ENCODE measurements around the gene PTPN1. TPM values are rescaled to one million over a fixed set of nuclear protein-coding genes. Genes with fewer than 3 reads are reported as not detected.
"Not testable (repeated sequence)": the region's sequence is repeated elsewhere in the genome, so short reads cannot be mapped to it uniquely, and the experiment has no call there.

PTPN1 gene
- total RNA-seq = 50.9 TPM
- long read RNA-seq, full-length matches to known transcripts = 12 of 86 reads
- long read RNA-seq, partial matches to known transcripts = 64 of 86 reads
- long read RNA-seq, other reads (novel, unspliced or antisense) = 10 of 86 reads

DNA sequence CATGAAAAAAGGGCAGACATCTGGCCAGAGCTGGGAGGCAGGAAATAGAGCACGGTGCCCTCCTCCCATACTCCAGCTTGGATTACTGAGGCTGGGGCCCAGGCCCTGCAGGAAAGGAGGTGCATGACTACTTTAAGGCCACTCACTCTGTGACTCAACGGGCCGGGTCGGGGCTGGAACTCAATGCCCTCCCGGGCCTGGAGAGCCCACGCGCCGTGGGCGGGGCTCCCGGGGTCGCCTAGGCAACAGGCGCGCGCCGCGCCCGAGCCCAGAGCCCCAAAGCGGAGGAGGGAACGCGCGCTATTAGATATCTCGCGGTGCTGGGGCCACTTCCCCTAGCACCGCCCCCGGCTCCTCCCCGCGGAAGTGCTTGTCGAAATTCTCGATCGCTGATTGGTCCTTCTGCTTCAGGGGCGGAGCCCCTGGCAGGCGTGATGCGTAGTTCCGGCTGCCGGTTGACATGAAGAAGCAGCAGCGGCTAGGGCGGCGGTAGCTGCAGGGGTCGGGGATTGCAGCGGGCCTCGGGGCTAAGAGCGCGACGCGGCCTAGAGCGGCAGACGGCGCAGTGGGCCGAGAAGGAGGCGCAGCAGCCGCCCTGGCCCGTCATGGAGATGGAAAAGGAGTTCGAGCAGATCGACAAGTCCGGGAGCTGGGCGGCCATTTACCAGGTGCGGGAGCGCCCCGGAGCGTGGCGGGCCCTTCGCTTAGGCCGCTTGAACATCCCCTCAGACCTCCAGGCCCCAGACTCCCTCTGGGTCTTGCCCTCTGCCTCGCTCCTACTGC lies at the start of gene PTPN1:
Gene PTPN1, plus strand, starts transcription at position 461 of the 783 bp plus-strand sequence. Its CDS starts 145 bp downstream, at position 606.
- DNase-seq (ENCODE audit: low spot score) = peak; percentile 98

- DNase-seq (ENCODE audit: low spot score) = peak; percentile 96
Observed at GRCh38 chr20:50460608-50461267, 49.4 kb upstream of the PTPN1 start.

GRCh38 chr20:50462093-50462690 lies 48.0 kb upstream of the PTPN1 start:
- no peak for DNase-seq (ENCODE audit: low spot score)

DNA sequence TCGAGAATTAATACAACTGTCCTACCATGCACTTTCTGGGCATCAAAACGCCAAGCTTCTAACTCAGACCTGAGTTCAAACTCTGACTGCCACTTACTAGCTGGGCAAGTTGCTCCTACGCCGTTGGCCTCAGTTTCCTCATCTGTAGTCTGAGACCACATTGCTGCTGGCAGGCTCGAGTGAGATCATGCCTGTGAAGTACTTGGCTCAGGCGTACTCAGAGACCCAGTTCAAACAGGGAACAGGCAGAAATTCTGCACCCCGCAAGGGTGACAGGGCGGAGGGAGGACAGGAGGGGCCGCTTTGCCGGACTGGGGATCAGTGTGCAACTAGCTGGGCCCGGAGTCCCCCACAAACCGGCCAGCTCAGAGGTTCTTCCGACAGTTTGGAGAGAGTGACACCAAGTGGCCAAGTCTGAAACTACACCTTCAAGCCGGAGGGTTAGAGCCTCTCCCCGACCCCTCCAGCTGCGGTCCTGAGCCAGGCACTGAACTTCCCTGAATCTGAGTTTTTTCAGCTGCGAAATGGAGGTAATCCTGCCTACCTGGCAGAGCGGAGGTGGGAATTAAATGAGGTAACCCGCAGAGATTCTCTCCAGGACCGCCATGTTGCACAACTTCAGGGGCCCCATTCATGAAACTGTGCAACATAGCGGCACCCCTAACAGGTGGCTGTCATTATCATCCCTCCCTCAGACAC lies 46.0 kb upstream of the PTPN1 start:
- DNase-seq (ENCODE audit: low spot score) = no peak

DNA sequence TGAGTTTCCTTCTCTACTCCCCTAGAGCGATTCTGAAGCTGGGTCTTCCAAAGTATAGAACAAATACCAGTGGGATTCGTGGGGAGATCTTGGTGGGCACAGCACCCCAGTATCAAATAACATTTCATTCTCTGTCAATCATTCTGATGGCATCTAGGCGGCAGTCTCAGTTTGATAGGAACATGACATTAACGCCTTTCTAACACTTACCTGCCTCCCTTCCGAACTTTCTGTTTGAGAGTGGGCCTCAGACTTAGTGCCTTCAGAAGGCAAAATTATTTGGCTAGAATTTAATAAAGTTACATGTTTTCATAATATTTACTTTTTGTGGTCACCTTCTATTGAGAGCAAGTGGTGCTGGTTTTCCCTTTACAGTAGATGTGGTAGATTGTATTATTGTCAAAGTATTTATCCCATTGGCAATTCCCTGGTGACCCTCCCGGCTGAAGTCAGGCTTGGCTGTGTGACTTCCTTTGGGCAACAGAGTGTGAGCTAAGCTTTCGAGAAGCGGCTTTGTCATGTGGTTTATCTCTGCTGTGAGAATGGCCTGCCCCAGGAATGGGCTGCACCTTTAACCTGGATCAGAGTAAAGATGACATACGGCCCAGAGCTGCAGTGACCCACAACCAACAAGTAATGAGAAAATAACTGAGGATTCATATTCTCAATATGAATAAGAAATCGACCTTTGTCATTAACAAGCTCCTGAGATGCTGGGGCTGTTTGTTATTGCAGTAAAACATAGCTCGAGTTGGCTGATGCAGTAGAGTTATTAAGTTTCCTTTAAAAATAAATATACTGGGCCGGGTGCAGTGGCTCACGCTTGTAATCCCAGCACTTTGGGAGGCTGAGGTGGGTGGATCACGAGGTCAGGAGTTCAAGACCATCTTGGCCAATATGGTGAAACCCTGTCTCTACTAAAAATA lies 45.2 kb upstream of the PTPN1 start:
- DNase-seq (ENCODE audit: low spot score) = no peak

- no peak for DNase-seq (ENCODE audit: low spot score)
Observed at GRCh38 chr20:50467174-50467573, 43.0 kb upstream of the PTPN1 start.

- no peak for DNase-seq (ENCODE audit: low spot score)
Observed at GRCh38 chr20:50467718-50468356, 42.3 kb upstream of the PTPN1 start.

- DNase-seq (ENCODE audit: low spot score) = no peak
Observed at GRCh38 chr20:50468378-50468798, 41.8 kb upstream of the PTPN1 start.

DNA sequence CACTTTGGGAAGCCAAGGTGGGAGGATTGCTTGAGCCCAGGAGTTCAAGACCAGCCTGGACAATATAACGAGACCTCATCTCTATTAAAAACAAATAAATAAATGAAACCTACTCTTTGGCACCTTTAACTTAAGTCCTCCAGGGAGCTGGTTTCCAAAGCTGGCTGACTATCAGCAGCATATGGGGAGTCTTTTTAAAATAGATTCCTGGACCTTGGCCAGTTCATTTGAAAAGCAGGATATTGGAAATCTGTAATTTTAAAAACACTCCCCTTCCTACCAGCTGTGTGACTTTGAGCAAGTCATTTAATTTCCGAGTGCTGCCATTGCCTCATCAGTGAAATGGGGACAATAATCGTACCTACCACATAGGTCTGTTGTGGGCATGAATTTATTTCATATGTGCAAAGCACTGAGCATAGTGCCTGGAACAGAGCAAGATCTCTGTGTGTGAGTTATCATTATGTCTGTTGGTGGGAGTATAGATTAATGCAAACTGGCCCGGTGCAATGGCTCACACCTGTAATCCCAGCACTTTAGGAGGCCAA lies 40.9 kb upstream of the PTPN1 start:
- no peak for DNase-seq (ENCODE audit: low spot score)

GRCh38 chr20:50469796-50470195 lies 40.4 kb upstream of the PTPN1 start:
- no peak for DNase-seq (ENCODE audit: low spot score)

DNA sequence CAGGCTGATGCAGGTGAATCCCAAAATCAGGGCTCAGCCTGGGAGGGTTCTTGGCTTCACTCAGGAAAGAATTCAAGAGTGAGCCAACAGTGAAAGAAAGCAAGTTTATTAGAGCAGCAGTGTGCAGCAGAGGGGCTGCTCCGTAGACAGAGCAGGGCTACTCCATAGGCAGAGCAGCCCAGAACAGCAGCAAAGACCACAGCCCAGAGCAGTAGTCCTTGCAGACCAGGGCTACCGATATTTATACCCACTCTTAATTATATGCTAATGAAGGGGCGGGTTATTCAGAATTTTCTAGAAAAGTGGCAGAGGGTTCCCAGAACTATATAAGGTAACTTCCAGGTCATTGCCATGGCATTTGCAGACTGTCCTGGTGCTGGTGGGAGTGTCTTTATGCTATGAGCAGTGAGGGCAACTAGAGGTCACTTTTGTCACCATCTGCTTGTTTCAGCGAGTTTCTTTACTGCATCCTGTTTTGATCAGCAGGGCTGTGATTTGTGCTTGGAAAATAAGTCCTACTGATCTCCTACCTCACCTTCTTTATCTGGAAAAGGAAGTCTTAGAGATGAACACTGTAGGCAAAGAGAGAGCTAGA lies 39.8 kb upstream of the PTPN1 start:
- no peak for DNase-seq (ENCODE audit: low spot score)

GRCh38 chr20:50471231-50471630 lies 39.0 kb upstream of the PTPN1 start:
- no peak for DNase-seq (ENCODE audit: low spot score)

DNA sequence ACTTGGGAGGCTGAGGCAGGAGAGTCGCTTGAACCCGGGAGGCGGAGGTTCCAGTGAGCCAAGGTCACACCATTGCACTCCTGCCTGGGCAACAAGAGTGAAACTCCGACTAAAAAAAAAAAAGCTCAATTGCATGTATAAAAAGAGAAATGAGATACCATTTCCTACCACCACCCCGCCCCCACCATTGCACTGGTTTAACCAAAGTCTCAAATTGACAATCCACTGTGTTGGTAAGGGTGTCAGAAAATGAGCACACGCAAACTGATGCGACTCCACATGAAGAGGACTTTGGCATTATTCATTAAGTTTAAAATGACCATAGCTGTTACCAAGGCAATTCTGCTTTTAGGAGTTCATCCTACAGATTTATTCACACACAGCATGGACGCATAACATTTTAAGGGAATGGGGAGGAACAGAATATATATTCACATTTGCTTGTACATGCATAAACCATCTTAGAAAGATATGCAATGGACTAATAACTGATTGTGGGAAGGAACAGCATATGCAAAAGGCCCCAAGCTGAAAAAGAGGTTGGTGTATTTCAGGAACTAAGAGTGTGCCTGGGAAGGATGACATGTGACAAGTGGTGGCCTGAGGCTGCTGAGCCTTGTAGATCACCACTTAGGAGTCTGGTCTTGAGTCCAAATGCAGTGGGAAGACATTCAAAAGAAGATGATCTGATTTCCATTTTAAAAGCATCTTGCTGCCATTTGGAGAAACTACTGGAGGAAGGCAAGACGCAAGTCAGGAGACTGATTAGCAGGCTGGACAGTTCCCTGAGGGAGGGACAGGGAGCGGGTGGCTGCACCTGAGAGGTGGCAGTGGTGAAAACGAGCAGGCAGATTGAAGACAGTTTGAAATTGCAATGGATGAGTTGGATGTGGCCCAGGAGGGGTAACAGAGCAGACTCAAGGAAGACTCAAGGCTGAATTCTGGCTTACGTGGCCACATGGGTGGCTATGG lies 37.2 kb upstream of the PTPN1 start:
- no peak for DNase-seq (ENCODE audit: low spot score)

DNA sequence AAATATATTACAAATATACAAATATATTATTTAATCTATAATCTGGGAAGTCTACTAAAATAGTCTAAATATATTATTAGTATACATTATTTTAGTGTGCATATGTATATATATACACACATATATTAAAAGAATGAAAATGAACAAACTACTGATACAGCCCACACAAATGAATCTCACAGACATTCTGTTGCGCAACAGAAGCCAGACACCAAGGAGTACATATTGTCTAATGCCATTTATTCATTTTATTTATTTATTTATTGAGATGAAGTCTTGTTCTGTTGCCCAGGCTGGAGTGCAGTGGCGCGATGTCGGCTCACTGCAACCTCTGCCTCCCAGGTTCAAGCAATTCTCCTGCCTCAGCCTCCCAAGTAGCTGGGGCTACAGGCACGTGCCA lies 35.8 kb upstream of the PTPN1 start:
- not testable (repeated sequence) for DNase-seq (ENCODE audit: low spot score)

- DNase-seq (ENCODE audit: low spot score) = no peak
Observed at GRCh38 chr20:50475681-50476292, 34.4 kb upstream of the PTPN1 start.

GRCh38 chr20:50477239-50477872 lies 32.8 kb upstream of the PTPN1 start:
- no peak for DNase-seq (ENCODE audit: low spot score)

All from mesenteric fat pad (tissue), 1 donor.